Stimulated activated CD4-positive, alpha-beta T cell treated with anti-CD3 and anti-CD28 coated beads, Interleukin-1b, Interleukin-23, amount 100 ng/mL, for 48 hours (primary cell): ENCODE measurements around the gene OR10P1.
"Not testable (repeated sequence)": the region's sequence is repeated elsewhere in the genome, so short reads cannot be mapped to it uniquely, and the experiment has no call there.

Experiments used
- DNase-seq: peaks from one replicate; pipeline ENCODE4 v3.0.0-alpha.2; 2020

Gene OR10P1, protein sequence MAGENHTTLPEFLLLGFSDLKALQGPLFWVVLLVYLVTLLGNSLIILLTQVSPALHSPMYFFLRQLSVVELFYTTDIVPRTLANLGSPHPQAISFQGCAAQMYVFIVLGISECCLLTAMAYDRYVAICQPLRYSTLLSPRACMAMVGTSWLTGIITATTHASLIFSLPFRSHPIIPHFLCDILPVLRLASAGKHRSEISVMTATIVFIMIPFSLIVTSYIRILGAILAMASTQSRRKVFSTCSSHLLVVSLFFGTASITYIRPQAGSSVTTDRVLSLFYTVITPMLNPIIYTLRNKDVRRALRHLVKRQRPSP

DNA sequence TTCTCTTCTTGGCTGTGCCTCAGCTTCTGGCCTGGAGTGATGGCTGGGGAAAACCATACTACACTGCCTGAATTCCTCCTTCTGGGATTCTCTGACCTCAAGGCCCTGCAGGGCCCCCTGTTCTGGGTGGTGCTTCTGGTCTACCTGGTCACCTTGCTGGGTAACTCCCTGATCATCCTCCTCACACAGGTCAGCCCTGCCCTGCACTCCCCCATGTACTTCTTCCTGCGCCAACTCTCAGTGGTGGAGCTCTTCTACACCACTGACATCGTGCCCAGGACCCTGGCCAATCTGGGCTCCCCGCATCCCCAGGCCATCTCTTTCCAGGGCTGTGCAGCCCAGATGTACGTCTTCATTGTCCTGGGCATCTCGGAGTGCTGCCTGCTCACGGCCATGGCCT, at the start of gene OR10P1:
TSS of gene OR10P1 (plus strand) at position 40 of the 400 bp plus-strand sequence. CDS start at position 40, 0 bp downstream.
- DNase-seq = no peak

DNA sequence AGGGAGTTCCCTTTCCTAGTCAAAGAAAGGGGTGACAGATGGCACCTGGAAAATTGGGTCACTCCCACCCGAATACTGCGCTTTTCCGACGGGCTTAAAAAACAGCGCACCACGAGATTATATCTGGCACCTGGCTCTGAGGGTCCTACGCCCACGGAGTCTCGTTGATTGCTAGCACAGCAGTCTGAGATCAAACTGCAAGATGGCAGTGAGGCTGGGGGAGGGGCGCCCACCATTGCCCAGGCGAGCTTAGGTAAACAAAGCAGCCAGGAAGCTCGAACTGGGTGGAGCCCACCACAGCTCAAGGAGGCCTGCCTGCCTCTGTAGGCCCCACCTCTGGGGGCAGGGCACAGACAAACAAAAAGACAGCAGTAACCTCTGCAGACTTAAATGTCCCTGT, 46.5 kb upstream of the OR10P1 start:
- DNase-seq = not testable (repeated sequence)

DNA sequence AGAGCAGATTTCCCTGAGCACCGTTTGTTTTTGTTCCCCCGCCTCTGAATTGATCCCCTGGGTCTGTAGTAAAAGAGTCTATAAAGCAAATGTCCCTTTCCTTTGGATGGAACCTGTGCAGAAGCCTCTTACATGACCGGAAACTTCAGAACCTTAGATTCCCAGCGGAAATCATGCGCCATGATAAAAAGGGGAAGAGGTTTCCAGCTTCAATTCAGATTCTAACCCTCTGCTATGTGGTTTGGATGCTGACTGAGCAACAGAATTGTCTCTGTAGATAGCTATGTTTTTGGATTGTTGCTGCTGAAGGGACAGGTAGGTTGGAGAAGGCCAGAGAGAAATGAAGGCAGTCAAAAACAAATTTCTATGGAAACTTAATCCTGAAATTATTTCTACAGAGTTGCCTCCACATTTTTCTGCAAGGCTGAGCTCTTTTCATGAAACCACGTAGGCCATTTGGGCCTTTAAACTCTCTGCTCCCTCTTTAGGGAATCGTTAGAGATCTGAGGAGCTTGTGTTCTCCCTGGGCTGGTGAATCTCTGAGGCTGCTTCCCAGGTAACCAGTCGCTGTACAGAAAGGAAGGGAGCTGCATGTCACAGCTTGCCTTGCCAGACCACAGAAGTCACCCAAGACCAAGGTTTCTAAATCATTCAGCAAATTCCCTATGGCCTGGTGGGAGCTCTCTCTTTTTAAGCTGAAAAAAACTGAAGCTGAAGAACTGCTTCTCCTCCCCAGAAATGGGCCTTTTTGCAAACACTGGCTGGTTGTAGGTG, 28.7 kb upstream of the OR10P1 start:
- DNase-seq = no peak

DNA sequence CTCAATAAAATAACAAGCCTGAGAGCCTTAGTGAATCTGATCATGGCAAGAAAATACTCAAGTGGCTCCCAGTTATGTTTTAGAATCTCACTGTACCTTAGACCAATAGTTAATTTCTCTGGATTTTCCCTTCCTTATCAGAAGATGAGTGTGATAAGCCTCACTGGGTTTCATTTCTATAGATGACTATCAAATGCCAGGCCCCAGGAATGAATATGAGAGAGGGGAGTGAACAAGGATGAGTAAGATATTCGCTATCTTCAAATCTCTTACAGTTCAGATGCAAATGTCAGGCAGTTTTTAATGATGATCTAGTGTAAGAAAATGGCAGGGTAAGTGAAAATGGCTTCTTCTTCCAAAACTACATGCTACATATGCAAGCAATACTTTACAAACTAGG, 26.1 kb upstream of the OR10P1 start:
- no peak for DNase-seq

DNA sequence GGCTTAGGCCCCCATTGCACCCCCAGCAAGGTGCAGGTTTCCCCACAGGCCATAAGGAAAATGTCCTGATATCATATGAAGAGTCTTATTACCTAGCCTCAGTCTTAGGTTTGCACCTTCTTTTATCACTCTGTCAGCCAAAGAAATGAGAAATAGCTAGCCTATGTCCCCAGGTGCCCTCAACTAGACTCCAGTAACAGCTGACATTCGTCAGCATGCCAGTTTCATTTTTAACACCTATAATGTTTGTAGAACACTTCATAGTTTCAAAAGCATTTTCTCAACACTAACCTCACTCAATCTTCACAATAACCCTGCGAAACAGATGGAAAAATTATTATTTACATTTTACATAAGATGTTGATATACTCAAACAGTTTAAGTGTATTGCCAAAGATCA, 24.0 kb upstream of the OR10P1 start:
- DNase-seq = no peak

DNA sequence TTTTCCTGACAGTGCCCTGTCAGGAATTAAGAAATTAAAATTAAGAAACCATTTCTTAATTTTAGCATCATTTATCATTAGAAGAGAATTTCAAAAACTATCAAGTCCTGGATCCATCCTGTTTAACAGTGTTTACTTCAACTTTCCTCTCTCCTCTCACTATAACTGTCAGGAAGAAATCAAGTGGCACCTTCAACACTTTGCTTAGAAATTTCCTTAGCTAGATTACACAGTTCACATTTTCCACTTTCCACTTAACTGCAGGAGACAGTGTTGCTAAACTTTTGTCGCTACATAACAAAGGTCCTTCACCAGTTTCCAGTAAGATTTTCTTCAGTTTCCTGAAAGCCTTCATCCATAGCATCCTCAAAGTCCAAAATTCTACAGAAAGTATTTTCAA, 21.9 kb upstream of the OR10P1 start:
- DNase-seq = no peak

DNA sequence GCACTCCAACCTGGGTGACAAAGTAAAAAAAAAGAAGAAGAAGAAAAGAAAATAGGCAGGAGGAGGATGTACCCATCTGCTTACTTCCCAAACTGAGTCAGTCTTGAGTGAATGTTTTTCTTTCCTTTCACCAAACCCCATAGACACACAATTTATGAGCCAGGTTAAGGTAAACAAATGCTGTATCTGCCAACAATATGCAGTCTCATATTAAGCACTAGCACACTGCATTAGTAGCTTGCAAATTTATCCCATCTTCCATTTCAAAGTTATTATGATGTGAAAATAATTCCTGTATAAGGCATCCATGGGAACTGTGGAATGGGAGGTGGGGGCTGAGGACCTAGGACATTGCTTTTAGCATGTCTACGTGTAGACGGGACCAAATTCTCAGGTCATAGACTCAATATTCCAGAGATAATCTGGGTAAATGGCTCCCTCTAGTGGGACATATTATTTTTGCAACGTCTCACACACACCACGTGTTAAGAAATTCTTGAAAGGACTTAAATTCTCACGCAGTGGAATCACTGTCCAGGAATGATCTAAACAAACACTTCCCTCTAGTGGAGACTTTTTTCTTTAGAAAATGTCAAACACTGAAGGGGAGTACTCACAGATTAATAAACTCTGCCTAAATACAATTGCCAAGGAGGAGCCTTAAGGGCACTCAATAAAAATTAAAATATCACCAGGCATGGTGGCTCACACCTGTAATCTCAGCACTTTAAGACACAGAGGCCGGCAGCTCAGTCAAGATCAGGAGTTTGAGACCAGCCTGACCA, 17.1 kb upstream of the OR10P1 start:
- DNase-seq = peak; percentile 11

DNA sequence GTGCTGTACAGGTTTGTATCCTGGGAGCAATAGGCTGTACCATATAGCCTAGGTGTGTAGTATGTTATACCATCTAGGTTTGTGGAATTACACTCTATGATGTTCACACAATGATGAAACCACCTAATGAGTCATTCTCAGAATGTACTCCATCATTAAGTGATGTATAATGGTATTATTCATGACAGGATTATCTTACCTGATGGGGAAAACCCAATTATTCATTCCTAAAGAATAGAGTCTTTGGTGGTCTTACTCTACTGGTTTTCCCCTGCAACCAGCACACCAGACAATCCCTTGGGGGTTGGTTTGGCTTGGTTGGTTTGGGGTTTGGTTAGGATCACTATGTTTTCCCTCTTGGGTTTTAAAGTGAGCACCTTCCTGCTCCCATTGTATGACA, 12.6 kb upstream of the OR10P1 start:
- no peak for DNase-seq

DNA sequence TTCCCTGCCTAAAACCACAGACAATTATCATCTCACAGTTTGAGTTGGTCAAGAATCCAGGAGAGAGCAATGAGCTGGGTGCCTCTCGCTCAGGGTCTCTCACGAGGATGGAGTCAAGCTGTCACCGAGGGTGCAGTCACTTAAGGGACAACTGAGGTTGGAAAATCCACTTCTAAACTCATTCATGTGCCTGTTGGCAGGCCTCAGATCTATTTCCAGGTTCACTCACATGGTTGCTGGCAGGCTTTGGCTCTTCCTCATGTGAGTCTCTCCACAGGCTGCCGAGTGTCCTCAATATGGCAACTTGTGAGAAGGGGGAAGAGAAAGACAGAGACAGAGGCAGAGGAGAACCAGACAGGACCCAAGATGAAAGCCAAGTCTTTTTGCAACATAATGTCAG, 10.5 kb upstream of the OR10P1 start:
- no peak for DNase-seq

DNA sequence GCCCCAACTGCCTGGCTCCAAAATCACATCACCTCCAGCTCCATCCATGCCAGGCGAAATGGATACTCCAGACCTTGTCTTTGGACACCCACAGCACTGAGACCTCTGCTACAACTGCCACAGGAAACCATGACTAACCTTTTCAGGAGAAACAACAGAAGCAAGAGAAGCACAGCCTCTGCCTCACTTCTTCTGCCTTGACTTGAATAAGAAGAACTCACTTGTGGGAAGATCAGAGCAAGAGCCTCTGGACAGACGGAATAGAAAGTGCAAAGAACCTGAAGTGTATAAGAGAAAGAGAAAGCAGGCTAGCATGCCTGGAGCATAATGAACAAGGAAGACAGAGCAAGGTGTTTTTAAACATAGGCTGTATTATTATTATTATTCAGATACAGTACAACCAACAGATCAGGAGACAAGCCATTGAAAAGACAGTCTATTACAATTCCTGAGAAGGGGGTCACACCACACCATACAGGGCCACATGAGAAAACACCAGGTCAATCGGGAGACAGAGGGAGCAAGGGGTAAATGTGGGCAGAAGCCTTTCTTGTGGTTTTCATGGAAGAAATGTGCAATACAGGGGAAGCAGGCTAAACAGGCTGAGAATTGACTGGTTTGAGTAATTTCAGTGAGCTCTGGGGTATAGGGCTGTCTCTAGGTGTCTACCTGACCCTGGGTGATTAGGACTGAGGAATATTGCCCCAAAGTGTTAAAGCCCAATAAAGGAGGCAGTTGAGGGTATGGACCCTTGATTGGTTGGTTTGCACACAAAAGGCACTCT, 7.4 kb upstream of the OR10P1 start:
- DNase-seq = peak; percentile 25

DNA sequence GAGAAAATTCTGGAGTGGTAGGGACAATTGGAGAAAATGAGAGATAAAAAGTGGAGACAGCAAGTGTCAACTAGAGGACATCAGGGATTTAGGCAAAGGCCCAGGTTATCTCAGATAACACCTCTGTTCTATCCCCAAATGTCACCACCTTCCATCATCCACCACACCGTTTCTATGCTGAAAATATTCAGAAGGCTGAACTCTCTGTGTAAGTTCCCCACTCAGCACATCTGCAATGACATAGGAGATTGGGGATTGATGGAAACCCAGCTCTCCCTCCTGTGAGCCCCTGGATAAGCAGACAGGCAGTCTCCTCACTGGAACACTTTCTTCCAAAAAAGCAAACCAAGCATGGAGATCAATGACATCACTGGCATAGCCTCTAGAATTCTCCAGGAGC, 5.6 kb upstream of the OR10P1 start:
- DNase-seq = no peak

DNA sequence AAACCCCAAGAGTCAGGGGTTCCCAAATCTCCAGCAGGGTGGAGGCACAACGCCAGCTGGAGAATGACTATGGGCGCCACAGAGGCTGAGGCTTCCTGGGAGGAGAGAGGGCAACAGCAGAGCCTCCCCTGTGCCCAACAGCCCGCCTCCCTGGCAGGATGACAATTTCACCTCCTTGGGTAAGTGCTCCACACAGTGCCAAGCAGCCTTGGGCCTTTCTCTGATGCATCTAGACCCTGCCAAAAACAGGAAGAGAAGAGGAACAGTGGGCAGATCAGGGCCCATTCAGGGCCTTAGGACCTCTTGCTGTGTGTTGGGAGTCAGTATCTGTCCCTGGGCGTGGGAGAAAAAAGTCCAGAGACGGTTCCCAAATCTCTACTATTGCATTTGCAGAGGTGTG, 5.0 kb upstream of the OR10P1 start:
- no peak for DNase-seq

DNA sequence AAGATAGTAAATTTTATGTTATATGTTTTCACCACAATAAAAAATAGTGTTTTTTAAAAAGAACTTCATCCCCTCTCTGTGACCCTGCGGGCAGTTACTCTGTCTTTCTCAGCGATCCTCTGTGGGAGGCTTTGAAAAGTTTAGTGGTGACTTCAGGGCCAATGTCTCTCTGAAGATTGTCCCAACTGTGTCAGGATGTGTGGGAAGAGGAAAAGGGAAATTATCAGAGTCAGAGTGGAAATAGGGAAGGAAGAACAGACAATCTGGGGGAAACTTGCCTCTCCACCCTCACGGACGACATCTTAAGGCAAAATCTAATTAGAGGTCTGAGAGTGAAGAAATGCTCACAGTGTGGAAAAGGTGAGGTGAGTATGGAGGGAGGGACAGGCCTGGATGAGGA, 3.5 kb upstream of the OR10P1 start:
- DNase-seq = no peak

DNA sequence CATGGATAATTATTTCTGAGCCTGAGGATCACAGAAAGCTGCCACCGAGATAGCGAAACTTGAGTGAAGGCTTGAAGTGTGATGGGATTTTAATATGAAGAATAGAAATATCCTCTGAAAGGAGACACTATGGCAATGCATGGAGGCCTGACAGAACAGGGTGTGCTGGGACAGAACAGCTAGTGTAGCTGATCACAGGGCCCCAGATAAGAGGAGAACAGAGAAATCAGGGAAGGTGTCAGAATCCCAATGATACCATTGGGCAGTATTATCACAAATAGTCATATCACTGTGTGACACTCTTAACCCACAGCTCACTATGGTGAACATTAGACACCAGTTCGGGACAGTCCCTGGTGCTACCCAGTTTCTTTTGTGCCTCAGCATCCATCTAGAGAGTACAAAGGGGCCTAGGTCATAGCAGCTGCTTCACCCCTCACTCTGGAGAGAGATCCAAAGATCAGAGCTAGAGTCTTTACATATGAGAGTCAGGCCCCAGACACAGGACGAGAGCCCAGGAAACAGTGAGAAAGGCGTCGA, 506 bp upstream of the OR10P1 start:
- DNase-seq = no peak

DNA sequence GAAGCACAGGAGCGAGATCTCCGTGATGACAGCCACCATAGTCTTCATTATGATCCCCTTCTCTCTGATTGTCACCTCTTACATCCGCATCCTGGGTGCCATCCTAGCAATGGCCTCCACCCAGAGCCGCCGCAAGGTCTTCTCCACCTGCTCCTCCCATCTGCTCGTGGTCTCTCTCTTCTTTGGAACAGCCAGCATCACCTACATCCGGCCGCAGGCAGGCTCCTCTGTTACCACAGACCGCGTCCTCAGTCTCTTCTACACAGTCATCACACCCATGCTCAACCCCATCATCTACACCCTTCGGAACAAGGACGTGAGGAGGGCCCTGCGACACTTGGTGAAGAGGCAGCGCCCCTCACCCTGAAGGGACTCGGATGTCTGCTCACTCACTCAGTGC, 775 bp downstream of the OR10P1 start:
- peak; percentile 44 for DNase-seq

DNA sequence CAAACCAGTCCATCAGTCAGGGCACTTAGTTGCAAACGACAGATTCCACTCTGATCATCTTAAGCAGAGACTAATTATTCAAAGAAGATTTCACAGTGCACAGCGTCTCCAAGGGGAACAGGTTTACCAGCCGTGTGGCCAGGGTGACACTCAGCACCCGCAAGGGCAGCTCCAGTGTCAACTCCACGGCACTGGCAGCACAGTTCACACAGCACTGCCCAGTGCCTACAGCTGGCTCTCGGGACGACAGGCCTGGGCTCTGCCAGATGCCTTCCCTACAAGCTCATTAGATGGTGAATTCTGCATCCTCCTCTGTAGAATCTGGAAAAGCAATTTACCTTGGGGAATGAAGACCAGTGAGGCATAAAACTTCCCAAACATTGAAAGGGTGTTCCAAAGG, 4.9 kb downstream of the OR10P1 start:
- DNase-seq = no peak

DNA sequence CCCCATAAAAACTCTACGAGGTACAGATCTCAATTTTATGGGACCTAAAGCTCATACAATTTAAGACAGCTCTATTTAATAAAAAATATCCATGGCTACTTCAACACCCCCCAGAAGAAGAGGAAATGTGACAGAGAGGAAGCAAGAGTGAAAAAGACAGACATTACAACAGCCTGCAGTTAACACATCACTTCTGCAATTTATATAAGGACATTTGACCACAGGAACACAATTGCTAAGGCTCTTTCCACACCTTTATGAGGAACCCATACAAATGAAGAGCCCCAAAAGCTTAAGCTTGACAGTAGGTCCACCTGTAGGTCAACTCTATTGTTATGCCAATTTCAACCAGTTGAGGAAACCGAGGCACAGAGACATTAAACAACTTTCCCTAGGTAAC, 5.6 kb downstream of the OR10P1 start:
- no peak for DNase-seq

DNA sequence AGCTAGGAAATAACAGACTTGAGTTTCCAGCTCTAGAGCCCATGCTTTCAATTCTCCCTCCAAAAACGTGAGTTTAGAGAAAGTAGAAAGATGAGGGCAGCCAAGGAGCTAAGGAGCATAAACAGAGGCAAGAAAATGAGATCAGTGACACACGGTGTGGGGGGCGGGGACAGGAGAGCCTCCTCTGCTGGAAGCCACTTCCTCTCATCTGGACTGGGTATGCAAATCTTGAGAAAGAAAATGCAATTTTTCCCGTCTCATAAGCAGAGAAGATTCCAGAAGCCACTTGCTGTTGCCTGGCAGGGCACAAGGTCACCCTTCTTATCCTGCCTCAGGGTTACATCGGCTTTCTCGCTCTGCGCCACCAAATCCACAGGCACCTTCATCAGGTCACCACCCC, 6.0 kb downstream of the OR10P1 start:
- DNase-seq = no peak

DNA sequence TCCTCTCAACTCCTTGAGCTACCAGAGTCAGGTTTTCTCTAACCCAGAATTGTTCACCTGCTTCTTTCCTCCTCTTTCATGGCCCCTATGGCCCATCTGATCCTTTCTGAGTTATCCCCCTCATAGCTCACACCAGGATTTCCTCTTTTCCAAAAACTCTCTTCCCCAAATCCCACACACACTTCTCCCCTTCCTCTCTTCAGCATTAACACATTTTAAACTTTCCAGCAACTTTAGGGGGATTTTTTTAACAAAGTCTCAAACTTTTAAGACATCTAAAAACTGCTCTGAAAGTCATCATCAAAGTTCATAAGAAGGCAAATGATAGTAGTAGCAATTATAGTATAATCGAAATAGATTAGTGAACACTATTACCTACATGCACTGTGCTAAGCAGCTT, 7.9 kb downstream of the OR10P1 start:
- no peak for DNase-seq

DNA sequence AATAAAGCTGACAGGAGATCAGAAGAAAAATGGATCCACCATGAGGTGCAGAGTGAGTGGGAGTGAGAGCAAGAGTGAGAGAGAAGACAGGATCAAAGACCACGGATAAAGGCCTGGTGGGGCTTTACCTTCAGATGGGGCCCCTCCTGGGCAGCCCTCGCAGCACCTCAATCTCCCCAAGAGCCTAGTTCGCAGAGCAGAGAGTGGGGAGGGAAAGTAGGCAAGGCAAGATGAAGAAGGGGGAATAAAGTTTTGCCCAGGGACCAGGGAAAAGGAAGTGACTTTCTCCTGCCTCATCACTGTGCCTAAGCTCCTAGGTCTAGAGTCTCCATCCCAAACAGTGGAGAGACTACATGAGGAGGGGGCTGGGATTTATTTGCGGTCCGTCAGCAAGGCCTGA, 10.3 kb downstream of the OR10P1 start:
- DNase-seq = no peak

DNA sequence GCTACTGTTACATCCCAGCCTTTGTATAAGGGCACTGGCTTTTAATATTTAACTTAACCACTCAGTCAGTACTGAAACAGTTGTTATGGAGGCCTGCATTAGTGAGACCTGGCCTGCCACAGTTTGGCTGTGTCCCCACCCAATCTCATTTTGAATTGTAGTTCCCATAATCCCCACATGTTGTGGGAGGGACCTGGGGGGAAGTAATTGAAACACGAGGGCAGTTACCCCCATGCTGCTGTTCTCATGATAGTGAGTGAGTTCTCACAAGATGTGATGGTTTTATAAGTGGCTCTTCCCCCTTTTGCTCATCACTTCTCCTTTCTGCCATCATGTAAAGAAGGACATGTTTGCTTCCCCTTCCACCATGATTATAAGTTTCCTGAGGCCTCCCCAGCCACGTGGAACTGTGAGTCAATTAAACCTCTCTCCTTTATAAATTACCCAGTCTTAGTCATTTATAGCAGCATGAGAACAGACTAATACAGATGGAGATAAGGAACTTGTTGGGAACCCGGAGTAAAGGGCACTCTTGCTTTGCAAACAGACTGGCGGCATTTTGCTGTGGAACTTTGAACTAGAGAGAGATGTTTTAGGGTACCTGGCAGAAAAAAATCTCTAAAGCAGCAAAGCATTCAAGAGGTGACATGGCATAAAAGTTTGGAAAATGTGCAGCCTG, 14.1 kb downstream of the OR10P1 start:
- DNase-seq = not testable (repeated sequence)

DNA sequence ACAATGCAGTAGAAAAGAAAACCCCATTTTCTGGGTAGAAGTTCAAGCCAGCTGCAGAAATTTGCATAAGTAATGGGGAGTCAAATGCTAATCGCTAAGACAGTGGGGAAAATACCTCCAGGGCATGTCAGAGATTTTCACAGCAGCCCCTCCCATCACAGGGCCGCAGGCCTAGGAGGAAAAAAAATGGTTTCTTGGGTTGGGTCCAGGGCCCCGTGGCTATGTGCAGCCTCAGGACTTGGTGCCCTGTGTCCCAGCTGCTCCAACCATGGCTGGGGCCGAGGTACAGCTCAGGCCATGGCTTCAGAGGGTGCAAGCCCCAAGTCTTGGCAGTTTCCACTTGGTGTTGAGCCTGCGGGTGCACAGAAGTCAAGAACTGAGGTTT, 14.6 kb downstream of the OR10P1 start:
- no peak for DNase-seq
